Right lobe of liver (tissue), 4 donors: Measurements from ENCODE around the gene NPY4R.
A peak's percentile ranks its signal among the peaks of the same experiment; 100 is the strongest.
"Not testable (repeated sequence)": the region's sequence is repeated elsewhere in the genome, so short reads cannot be mapped to it uniquely, and the experiment has no call there.

Experiments
- POLR2A ChIP-seq: fragments of 450-650 bp; IDR thresholded peaks from one replicate; pipeline ENCODE4 v1.6.1; 2017; ENCODE audit warnings: antibody characterized with exemption, mild to moderate bottlenecking
- TF ChIP-seq, protein P1 (sequence below), 4 donors: fragments of 200-600 bp in 3 of 4; fragments of 450-650 bp in 1 of 4; IDR thresholded peaks; one replicate each; pipeline versions ENCODE4 v1.5.1 to v1.8.0; 2016 to 2022; ENCODE audit warnings: antibody characterized with exemption in 4 of 4, mild to moderate bottlenecking in 2 of 4
- donor health status: DM: no; HTN: no; CAD: no.
- donor health status: DM: no; HTN: no; CAD: no.
- donor health status: DM: no; HTN: yes; CAD: no.

DNA sequence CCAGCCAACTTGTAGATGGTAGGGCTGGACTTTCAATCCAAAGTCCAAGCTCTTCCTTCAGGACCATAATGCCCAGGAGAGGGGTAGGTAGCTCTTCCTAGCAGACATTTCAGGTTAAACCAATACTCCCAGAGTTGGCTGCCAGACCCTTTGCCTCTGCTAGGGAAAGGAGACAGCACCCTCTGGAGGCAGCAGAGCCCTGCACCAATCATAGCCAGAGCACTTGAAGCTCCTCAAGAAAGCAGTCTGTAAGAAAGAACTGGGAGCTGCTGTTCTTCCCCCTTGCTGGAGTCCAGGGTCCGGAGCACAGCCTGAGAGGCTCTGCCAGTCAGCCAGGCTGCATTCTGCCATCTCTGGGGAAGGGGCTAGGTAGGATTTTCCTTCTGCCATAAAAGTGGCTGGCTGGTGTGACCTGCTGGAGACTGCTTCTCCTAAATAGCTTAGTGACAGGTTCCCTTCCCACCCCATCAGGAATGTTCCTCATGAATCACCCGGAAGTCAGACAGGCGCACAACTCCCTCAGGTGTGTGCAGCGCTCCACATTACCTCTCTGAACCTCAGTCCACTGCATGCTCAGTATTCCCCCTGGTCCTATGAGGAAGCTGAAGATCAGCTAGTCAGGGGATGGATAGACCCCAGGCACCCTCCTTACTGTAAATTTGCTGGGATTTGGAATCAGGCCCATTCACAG is 2.5 kb upstream of the NPY4R start:
- TF ChIP-seq POLR2A, result not testable (repeated sequence)
- TF ChIP-seq, protein P1, sequence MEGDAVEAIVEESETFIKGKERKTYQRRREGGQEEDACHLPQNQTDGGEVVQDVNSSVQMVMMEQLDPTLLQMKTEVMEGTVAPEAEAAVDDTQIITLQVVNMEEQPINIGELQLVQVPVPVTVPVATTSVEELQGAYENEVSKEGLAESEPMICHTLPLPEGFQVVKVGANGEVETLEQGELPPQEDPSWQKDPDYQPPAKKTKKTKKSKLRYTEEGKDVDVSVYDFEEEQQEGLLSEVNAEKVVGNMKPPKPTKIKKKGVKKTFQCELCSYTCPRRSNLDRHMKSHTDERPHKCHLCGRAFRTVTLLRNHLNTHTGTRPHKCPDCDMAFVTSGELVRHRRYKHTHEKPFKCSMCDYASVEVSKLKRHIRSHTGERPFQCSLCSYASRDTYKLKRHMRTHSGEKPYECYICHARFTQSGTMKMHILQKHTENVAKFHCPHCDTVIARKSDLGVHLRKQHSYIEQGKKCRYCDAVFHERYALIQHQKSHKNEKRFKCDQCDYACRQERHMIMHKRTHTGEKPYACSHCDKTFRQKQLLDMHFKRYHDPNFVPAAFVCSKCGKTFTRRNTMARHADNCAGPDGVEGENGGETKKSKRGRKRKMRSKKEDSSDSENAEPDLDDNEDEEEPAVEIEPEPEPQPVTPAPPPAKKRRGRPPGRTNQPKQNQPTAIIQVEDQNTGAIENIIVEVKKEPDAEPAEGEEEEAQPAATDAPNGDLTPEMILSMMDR (IDR thresholded peaks at IDR 0.05), result peak in 3 of 4 donors; percentile 28 to 35 (median 30)
